ENCODE measurements around the gene POGZ. TPM values are rescaled to one million over a fixed set of nuclear protein-coding genes. Genes with fewer than 3 reads are reported as not detected.

The POGZ gene, protein sequence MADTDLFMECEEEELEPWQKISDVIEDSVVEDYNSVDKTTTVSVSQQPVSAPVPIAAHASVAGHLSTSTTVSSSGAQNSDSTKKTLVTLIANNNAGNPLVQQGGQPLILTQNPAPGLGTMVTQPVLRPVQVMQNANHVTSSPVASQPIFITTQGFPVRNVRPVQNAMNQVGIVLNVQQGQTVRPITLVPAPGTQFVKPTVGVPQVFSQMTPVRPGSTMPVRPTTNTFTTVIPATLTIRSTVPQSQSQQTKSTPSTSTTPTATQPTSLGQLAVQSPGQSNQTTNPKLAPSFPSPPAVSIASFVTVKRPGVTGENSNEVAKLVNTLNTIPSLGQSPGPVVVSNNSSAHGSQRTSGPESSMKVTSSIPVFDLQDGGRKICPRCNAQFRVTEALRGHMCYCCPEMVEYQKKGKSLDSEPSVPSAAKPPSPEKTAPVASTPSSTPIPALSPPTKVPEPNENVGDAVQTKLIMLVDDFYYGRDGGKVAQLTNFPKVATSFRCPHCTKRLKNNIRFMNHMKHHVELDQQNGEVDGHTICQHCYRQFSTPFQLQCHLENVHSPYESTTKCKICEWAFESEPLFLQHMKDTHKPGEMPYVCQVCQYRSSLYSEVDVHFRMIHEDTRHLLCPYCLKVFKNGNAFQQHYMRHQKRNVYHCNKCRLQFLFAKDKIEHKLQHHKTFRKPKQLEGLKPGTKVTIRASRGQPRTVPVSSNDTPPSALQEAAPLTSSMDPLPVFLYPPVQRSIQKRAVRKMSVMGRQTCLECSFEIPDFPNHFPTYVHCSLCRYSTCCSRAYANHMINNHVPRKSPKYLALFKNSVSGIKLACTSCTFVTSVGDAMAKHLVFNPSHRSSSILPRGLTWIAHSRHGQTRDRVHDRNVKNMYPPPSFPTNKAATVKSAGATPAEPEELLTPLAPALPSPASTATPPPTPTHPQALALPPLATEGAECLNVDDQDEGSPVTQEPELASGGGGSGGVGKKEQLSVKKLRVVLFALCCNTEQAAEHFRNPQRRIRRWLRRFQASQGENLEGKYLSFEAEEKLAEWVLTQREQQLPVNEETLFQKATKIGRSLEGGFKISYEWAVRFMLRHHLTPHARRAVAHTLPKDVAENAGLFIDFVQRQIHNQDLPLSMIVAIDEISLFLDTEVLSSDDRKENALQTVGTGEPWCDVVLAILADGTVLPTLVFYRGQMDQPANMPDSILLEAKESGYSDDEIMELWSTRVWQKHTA (N-terminal part only)
- 10 to 100 TPM; 14.1 to 20.2 (median 15.1) TPM for total RNA-seq

DNA sequence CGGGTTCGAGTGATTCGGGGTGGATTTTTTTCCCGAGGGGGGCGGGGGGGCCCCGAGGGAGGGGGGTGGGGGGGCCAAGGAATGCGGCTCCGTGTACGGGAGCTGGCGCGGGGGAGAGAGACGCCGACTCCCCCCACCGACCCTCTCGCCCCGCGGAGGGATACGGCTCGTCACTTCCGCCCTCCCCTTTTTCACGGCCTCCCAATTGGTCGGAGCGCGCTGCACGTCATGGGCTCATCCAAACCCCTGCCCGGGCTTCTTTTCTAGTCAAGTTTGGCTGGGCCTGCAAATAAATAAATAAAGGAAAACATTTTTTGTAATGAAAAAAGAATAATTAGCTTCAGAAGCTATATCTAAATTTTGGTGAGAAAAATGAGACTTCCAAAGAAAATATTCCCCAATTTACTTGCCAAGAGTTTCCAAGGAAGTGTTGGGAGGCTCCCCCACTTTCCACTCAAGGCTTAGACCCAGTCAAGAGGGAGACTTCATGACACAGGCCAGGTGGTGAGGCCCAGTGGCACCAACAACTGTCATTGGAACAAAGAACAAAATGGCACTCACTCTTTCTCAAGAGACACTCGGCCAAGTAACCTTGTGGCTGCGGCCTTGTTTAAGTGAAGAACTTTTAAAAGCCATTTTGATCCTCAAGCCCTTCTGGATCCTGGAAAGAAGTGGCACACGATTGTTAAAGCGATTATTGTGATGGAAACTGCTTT, at the start of gene POGZ:
Gene POGZ (minus strand): TSS at position 164 of the 716 bp plus-strand sequence. CDS start 17,290 bp downstream, outside the sequence.
- intact Hi-C loops (cut with DNase I; ENCODE audit: low total_unique reads) = loop anchor here (1.0 to 2.0 kb wide), 2 partner anchors 14 to 61 kb away; partner anchors contain the start of gene PSMB4
- Histone ChIP-seq H3K4me3 (peak within 1 kb of the TSS; percentile 76 to 97 (median 84)), H3K4me1 (peaks cover 11 to 16% of the 10 kb centered on the region in 2 donors), H3K9me3 (no peaks in the 10 kb centered on the region), H3K27ac (peak within 1 kb of the TSS; percentile 87 to 98 (median 96)), H3K27me3 (peaks cover 0 to 2% (median 0%) of the 10 kb centered on the region in 3 donors), H3K36me3 (no peaks in the 10 kb centered on the region)
- TF ChIP-seq POLR2A (IDR thresholded peaks at IDR 0.05) = peak; percentile 37 to 39
- TF ChIP-seq, protein P1, sequence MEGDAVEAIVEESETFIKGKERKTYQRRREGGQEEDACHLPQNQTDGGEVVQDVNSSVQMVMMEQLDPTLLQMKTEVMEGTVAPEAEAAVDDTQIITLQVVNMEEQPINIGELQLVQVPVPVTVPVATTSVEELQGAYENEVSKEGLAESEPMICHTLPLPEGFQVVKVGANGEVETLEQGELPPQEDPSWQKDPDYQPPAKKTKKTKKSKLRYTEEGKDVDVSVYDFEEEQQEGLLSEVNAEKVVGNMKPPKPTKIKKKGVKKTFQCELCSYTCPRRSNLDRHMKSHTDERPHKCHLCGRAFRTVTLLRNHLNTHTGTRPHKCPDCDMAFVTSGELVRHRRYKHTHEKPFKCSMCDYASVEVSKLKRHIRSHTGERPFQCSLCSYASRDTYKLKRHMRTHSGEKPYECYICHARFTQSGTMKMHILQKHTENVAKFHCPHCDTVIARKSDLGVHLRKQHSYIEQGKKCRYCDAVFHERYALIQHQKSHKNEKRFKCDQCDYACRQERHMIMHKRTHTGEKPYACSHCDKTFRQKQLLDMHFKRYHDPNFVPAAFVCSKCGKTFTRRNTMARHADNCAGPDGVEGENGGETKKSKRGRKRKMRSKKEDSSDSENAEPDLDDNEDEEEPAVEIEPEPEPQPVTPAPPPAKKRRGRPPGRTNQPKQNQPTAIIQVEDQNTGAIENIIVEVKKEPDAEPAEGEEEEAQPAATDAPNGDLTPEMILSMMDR (IDR thresholded peaks at IDR 0.05 in 4 of 5, conservative IDR thresholded peaks at IDR 0.05 in 1 of 5) = no peak
- ATAC-seq = peak; percentile 82 to 83
- in situ Hi-C loops (cut with MboI; ENCODE audit: low sequenced_read_pairs in 4 of 4) = loop anchor here in 1 of 4 donors (10.0 kb wide), 1 partner anchor 75 kb away; no protein-coding TSS in a partner anchor
- peak; percentile 91 to 95 for DNase-seq

DNA sequence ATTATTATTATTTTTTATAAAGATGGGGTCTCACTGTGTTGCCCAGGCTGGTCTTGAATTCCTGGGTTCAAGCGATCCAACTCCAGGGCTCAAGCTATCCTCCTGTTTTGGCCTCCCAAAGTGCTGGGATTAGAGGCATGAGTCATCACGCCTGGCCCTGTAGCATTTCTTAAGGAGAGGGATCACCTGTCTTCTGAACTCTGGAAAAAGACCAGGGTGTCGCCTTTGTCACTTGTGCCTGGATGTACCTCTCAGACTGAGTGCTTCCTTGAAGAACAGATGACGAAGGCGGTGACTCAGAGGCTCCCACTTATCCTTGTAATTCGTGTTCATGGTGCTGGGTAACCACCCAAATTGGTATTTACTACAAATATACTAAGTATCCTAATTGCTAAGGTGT, 49.5 kb upstream of the POGZ start:
- TF ChIP-seq, protein P1 (IDR thresholded peaks at IDR 0.05 in 4 of 5, conservative IDR thresholded peaks at IDR 0.05 in 1 of 5) = no peak
- TF ChIP-seq POLR2A (IDR thresholded peaks at IDR 0.05) = no peak
- Histone ChIP-seq H3K36me3 (no peaks in the 10 kb centered on the region), H3K27me3 (peaks cover 11 to 23% (median 16%) of the 10 kb centered on the region in 3 donors), H3K4me1 (peaks cover 8 to 13% of the 10 kb centered on the region in 2 donors), H3K9me3 (no peaks in the 10 kb centered on the region), H3K27ac (no peak overlapping the region), H3K4me3 (no peak overlapping the region)
- DNase-seq = peak in 1 of 2 donors; percentile 15
- in situ Hi-C loops (cut with MboI; ENCODE audit: low sequenced_read_pairs in 4 of 4) (no loop called here), intact Hi-C loops (cut with DNase I; ENCODE audit: low total_unique reads) (no loop called here)
- no peak for ATAC-seq

DNA sequence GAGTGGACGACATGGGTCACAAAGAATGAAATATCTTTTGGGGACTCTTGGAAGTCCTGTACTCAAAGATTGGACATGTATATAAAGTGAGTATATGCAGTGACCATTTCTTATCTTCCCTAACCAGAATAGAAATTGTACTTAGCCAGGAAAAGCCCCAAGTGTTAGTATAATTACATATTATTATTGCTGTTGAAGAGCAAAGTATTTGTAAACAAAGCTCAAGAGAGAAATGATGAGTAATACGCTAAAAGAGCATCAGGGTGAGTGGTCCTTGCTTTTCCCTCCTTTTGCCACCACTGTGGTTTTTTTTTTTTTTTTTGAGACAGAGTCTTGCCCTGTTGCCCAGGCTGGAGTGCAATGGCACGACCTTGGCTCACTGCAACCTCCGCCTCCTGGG, 45.5 kb upstream of the POGZ start:
- intact Hi-C loops (cut with DNase I; ENCODE audit: low total_unique reads) = no loop called here
- ATAC-seq (no peak), DNase-seq (no peak)
- Histone ChIP-seq H3K4me3 (no peak overlapping the region), H3K4me1 (no peaks in the 10 kb centered on the region), H3K9me3 (no peaks in the 10 kb centered on the region), H3K27ac (no peak overlapping the region), H3K27me3 (no peaks in the 10 kb centered on the region), H3K36me3 (no peaks in the 10 kb centered on the region)
- TF ChIP-seq POLR2A (IDR thresholded peaks at IDR 0.05) = no peak
- TF ChIP-seq, protein P1 (IDR thresholded peaks at IDR 0.05 in 4 of 5, conservative IDR thresholded peaks at IDR 0.05 in 1 of 5) = no peak
- in situ Hi-C loops (cut with MboI; ENCODE audit: low sequenced_read_pairs in 4 of 4) = no loop called here

DNA sequence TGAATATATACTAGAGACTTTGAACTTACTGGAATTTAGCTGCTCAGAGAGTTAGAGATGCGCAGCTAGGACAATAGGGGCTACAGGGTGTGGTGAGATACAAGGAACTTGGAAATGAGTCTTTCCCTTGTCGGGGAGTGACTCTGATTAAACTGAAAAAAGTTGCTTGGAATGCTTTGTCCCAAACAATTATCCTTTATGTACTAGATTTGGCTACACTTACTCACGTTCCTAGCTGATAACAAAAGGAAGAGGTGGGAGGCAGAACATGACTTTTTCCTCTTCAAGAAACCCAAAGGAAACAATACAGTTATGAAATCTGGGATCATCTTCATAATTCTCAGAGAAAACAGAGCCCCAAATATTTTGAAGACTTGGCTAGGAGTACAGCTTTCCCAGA, 45.0 kb upstream of the POGZ start:
- Histone ChIP-seq H3K27ac (no peak overlapping the region), H3K4me3 (no peak overlapping the region), H3K9me3 (no peaks in the 10 kb centered on the region), H3K36me3 (no peaks in the 10 kb centered on the region), H3K4me1 (no peaks in the 10 kb centered on the region), H3K27me3 (no peaks in the 10 kb centered on the region)
- no peak for ATAC-seq
- in situ Hi-C loops (cut with MboI; ENCODE audit: low sequenced_read_pairs in 4 of 4) (no loop called here), intact Hi-C loops (cut with DNase I; ENCODE audit: low total_unique reads) (no loop called here)
- DNase-seq = no peak
- no peak for TF ChIP-seq POLR2A (IDR thresholded peaks at IDR 0.05)
- TF ChIP-seq, protein P1 (IDR thresholded peaks at IDR 0.05 in 4 of 5, conservative IDR thresholded peaks at IDR 0.05 in 1 of 5) = no peak

Data from gastrocnemius medialis (tissue), 4 donors.